D341Med (cell line): ENCODE data around the gene NDUFA5.

Source experiments
- DNase-seq: peaks from one replicate; pipeline ENCODE4 v3.0.0; 2012; ENCODE audit warnings: low spot score

The NDUFA5 gene

GRCh38 chr7:123557398-123558288 is at the start of gene NDUFA5:
TSS of gene NDUFA5 (minus strand) at chr7:123557818. CDS start at chr7:123557795, 23 bp downstream.
- DNase-seq, result peak; percentile 92

DNA sequence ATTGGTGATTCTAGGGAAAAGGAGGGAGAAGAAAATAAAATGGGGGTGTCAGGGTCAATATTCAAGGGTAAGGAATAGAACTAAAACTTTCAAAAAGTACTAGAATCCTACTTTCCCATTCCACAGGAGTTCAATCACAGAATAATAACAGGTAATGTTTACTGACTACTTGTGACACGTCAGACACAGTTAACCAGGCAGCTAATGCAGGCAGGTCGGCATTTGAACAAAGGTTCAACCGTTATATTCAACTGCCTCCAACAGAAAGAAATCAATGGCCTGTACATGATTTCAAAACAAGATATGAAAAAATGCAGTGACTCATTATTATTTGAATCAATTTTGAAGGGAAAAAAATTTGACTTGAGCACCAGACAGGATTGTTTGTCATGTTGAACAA is 47.1 kb upstream of the NDUFA5 start:
- DNase-seq, result no peak

GRCh38 chr7:123602648-123603047 is 45.0 kb upstream of the NDUFA5 start:
- DNase-seq, result no peak

GRCh38 chr7:123601530-123601929 is 43.9 kb upstream of the NDUFA5 start, which contains the start of gene ASB15:
TSS of gene ASB15 (plus strand) at chr7:123601821. CDS start at chr7:123614503, 12,682 bp downstream.
- no peak for DNase-seq

DNA sequence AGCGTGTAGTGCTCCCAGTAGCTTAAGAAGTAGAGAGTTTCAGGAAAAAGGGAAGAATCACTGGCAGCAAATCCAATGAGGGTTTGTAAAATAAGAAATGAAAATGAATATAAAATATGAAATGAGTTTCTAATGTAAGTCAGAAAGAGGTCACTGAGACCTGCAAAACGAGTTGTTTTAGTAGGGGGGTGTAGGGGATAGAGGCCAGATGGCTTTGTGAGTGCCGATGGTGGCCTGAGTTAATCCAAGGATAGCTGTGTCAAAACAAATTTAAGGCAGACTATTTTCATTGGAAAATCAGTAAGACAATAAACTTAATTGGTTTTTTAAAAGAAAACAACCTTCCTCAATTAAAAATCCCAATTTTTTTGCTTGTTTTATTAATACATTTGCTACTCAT is 43.3 kb upstream of the NDUFA5 start:
- DNase-seq, result no peak

DNA sequence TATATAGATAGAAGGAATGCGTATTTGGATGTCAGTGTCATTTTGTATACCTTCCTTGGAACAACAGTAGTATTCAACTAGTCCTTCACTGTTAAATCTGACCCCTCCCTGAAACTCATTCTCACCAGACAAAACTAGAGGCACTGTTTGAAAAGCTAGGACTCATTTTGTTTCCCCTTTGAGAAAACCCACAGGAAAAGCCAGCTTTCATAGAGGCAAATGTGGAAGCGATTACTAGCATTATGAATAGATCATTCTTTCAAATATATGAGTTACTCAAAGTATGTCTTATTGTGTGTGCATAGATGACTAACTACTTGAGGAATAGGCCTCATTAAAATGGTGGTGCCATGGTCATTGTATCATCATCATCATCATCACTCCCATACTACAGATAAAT is 42.1 kb upstream of the NDUFA5 start:
- DNase-seq, result no peak

- DNase-seq, result no peak
These were observed 41.0 kb upstream of the NDUFA5 start for GRCh38 chr7:123598657-123599056.

- DNase-seq, result no peak
These were observed 37.2 kb upstream of the NDUFA5 start for GRCh38 chr7:123594813-123595241.

- DNase-seq, result no peak
These were observed 30.8 kb upstream of the NDUFA5 start for GRCh38 chr7:123588376-123588775.

DNA sequence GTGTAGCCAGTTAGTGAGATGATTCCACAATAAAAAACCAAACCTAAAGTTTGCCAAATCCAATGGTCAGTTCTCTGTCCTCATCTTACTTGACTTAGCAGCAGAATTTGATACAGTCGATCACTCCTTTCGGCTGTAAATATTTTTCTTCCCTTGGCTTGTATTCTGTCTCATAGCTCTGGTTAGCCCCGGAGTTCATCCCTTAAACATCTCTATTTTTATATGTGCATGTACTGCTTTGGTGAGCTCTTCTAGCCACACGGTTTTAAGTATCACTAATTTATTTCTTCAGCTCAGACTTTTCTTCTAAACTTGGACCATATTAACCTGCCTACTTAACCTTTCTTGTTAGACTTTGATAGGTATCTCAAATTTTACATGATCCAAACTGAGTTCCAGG is 26.2 kb upstream of the NDUFA5 start:
- no peak for DNase-seq

- no peak for DNase-seq
These were observed 23.5 kb upstream of the NDUFA5 start for GRCh38 chr7:123581162-123581459.

- peak; percentile 59 for DNase-seq
These were observed 23.0 kb upstream of the NDUFA5 start for GRCh38 chr7:123580406-123581161.

GRCh38 chr7:123579416-123579815 is 21.8 kb upstream of the NDUFA5 start:
- no peak for DNase-seq

- no peak for DNase-seq
These were observed 16.4 kb upstream of the NDUFA5 start for GRCh38 chr7:123573896-123574467.

DNA sequence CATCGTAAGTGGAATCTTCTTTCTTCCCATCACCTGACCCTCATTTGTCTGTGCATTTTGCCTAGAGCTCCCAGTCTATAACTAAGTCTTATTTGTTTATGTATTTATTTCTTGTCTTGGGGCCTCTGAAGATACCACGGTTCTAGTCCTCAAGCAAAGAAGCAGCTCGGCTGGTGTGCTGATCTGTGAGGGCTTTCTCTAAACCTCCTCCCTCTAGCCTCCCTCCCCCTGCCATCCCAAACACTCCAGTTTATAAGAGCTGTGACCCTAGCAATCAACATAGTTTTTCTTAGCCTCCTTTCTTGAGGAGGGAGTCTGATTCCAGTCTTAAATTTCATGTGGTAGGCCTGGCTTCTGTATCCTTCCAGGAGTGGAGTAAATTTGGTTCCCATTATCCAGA is 15.7 kb upstream of the NDUFA5 start:
- no peak for DNase-seq

DNA sequence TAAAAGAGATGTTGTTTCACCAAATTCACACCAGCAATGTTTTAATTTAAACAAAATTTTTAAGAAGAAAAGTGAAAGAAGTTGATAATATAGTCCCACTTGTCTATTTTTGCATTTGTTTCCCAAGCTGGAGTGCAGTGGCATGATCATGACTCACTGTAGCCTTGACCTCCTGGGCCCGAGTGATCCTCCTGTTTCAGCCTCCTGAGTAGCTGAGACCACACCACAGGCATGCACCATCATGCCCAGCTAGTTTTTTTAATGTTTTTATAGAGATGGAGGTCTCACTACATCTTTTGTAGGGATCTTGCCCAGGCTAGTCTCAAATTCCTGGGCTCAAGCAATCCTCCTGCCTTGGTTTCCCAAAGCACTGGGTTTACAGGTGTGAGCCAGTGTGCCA is 14.1 kb upstream of the NDUFA5 start:
- DNase-seq, result no peak

- DNase-seq, result no peak
These were observed 13.6 kb upstream of the NDUFA5 start for GRCh38 chr7:123571187-123571586.

DNA sequence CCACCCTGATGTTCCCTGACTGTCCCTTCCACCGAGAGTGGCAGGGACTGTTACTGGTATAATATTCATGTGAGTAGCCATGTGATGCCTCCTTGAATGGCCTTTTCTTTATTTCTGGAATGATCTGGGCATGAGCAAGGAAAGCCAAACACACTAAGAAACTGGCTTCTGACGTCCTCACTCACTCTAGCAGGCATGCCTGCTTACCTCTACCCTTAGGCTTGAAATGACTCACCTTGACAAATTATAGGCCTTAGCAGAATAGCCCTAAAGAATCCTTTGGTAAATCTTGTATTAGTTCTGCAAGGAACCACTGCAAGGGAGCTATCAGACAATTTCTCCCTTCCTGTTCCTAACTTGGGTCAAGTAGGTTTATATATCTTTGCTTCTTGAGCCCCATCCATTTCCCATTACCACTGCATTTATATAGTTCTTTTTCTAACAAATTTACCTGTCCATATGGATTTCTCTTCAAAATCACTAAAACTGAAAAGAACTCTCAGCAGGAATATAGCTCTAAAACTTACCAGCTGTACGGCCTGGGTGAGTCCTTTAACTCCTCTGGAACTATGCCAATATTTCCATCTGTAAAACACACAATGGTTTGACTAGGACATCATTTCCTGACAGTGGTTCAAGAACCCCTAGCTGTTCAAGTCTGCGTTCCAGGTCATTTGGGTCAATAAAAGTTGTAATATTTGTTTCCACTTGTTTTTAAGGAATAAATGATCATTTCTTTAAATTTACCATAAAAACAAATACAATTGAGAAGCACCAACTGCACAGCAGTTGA is 13.0 kb upstream of the NDUFA5 start:
- DNase-seq, result no peak

DNA sequence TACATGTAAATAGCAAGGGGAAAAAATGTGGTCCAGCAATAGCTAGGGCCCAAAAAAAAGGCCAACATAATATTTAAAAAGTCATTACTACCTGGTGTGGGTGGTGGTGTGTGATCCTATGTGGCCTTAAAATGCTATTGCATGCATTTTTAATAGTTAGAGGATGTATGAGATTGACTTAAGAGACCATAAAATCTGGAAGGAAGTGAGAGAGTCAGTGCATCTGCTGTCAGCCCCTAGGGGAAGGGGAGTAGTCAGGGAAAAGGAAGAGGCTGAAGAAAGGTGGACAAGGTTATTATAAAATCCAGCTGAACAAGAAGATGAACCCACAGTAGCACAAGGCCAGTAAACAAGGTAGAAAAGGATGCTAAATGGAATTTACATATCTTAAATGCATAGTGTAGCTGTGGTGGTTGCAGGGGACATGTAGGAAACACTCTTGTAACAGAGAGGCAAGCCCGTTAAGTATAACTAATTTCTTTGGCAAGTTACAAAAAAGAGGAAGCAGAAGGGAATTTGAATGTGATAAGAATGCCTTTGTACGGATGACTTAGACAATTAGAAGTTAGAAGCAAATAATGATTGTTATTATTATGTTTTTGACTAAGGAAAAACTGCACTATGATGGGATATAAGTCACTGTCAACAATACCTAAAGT is 11.9 kb upstream of the NDUFA5 start:
- DNase-seq, result no peak

GRCh38 chr7:123562121-123562520 is 4.5 kb upstream of the NDUFA5 start:
- no peak for DNase-seq

- DNase-seq, result no peak
These were observed 764 bp upstream of the NDUFA5 start for GRCh38 chr7:123558289-123558874.
